Activated gamma-delta T cell treated with Interleukin-2 at 50 U/mL for 16 hours (primary cell): ENCODE data around the gene RBBP8NL.

Experiments used
- DNase-seq: peaks from one replicate; pipeline ENCODE4 v3.0.0-alpha.2; 2020

Gene RBBP8NL

GRCh38 chr20:62371588-62372041, 55.7 kb downstream of the RBBP8NL start:
- DNase-seq: no peak

- no peak for DNase-seq
These were observed 56.3 kb downstream of the RBBP8NL start for GRCh38 chr20:62370807-62371587.

- DNase-seq: no peak
These were observed 57.1 kb downstream of the RBBP8NL start for GRCh38 chr20:62370115-62370806.

- no peak for DNase-seq
These were observed 57.6 kb downstream of the RBBP8NL start for GRCh38 chr20:62369815-62370114.

GRCh38 chr20:62368976-62369814, 58.1 kb downstream of the RBBP8NL start:
- no peak for DNase-seq

GRCh38 chr20:62368392-62368975, 58.9 kb downstream of the RBBP8NL start:
- no peak for DNase-seq

GRCh38 chr20:62367633-62368391, 59.5 kb downstream of the RBBP8NL start:
- no peak for DNase-seq

- no peak for DNase-seq
These were observed 60.2 kb downstream of the RBBP8NL start, which contains the start of gene LAMA5 for GRCh38 chr20:62367136-62367632. LAMA5 (minus strand) TSS chr20:62367312; CDS start chr20:62367245, 67 bp downstream.

GRCh38 chr20:62366370-62367135, 60.8 kb downstream of the RBBP8NL start:
- no peak for DNase-seq

GRCh38 chr20:62365814-62366369, 61.4 kb downstream of the RBBP8NL start:
- no peak for DNase-seq

- DNase-seq: no peak
These were observed 62.2 kb downstream of the RBBP8NL start for GRCh38 chr20:62364911-62365736.

GRCh38 chr20:62363920-62364851, 63.2 kb downstream of the RBBP8NL start:
- no peak for DNase-seq

GRCh38 chr20:62362991-62363919, 64.1 kb downstream of the RBBP8NL start:
- DNase-seq: no peak

GRCh38 chr20:62362590-62362940, 64.8 kb downstream of the RBBP8NL start:
- no peak for DNase-seq

GRCh38 chr20:62361799-62362589, 65.3 kb downstream of the RBBP8NL start:
- no peak for DNase-seq

- DNase-seq: no peak
These were observed 66.2 kb downstream of the RBBP8NL start for GRCh38 chr20:62360854-62361798.
